ENCODE results near the gene TTC9B. TPM values are rescaled to one million over a fixed set of nuclear protein-coding genes. Genes with fewer than 3 reads are reported as not detected.

TTC9B gene
- total and polyA plus RNA-seq, 4 donors = 0.14 TPM; not detected in 3

- no peak overlapping the region for H3K9ac ChIP-seq (ENCODE audit: low read depth in 1 of 2, low read length in 2 of 2)
- 88% methylated on average over 5 of the region's 5 CpGs for WGBS
- H3K36me3 ChIP-seq (ENCODE audit: control insufficient read depth in 4 of 4, insufficient read depth in 3 of 4, low read depth in 1 of 4, low read length in 3 of 4) = no peaks in the 10 kb centered on the region
- no peak overlapping the region for H3K4me3 ChIP-seq (ENCODE audit: low read depth in 1 of 3, low read length in 3 of 3)
- H3K27me3 ChIP-seq (ENCODE audit: control insufficient read depth in 4 of 4, insufficient read depth in 4 of 4, low read length in 3 of 4) = peaks cover 0 to 3% (median 0%) of the 10 kb centered on the region in 4 donors
- H3K27ac ChIP-seq (ENCODE audit: low read depth in 1 of 2, low read length in 2 of 2) = no peak overlapping the region
- no peaks in the 10 kb centered on the region for H3K9me3 ChIP-seq (ENCODE audit: control insufficient read depth in 4 of 4, low read length in 3 of 4)
- TF ChIP-seq EGR1 (IDR thresholded peaks at IDR 0.05; ENCODE audit: low read depth in 2 of 2) (no peak), HNF4G (IDR thresholded peaks at IDR 0.05) (no peak), RAD21 (IDR thresholded peaks at IDR 0.05) (no peak), CTCF (IDR thresholded peaks at IDR 0.05; ENCODE audit: low read depth, low read length, missing input control) (no peak), REST (IDR thresholded peaks at IDR 0.05) (no peak), MAX (IDR thresholded peaks at IDR 0.05) (no peak), SP1 (IDR thresholded peaks at IDR 0.05) (no peak), YY1 (IDR thresholded peaks at IDR 0.05) (no peak), ZBTB33 (IDR thresholded peaks at IDR 0.05) (no peak), NR2F2 (IDR thresholded peaks at IDR 0.05) (no peak), HNF4A (conservative IDR thresholded peaks at IDR 0.05) (no peak), TAF1 (conservative IDR thresholded peaks at IDR 0.05) (no peak), RXRA (IDR thresholded peaks at IDR 0.05) (no peak), GABPA (IDR thresholded peaks at IDR 0.05 in 1 of 2, conservative IDR thresholded peaks at IDR 0.05 in 1 of 2) (no peak)
- DNase-seq (ENCODE audit: low spot score) = no peak
- no peaks in the 10 kb centered on the region for H3K4me1 ChIP-seq (ENCODE audit: control insufficient read depth in 4 of 4, insufficient read depth in 4 of 4, low read length in 3 of 4)
Observed at GRCh38 chr19:40177286-40178070, 40.7 kb downstream of the TTC9B start.

- Histone ChIP-seq H3K36me3 (ENCODE audit: control insufficient read depth in 4 of 4, insufficient read depth in 3 of 4, low read depth in 1 of 4, low read length in 3 of 4) (no peaks in the 10 kb centered on the region), H3K9me3 (ENCODE audit: control insufficient read depth in 4 of 4, low read length in 3 of 4) (no peaks in the 10 kb centered on the region), H3K9ac (ENCODE audit: low read depth in 1 of 2, low read length in 2 of 2) (no peak overlapping the region), H3K27me3 (ENCODE audit: control insufficient read depth in 4 of 4, insufficient read depth in 4 of 4, low read length in 3 of 4) (peaks cover 0 to 3% (median 0%) of the 10 kb centered on the region in 4 donors), H3K4me3 (ENCODE audit: low read depth in 1 of 3, low read length in 3 of 3) (no peak overlapping the region), H3K27ac (ENCODE audit: low read depth in 1 of 2, low read length in 2 of 2) (no peak overlapping the region), H3K4me1 (ENCODE audit: control insufficient read depth in 4 of 4, insufficient read depth in 4 of 4, low read length in 3 of 4) (no peaks in the 10 kb centered on the region)
- 78% methylated on average over 5 of the region's 5 CpGs for WGBS
- no peak for TF ChIP-seq HNF4G (IDR thresholded peaks at IDR 0.05)
- no peak for TF ChIP-seq RXRA (IDR thresholded peaks at IDR 0.05)
- no peak for TF ChIP-seq CTCF (IDR thresholded peaks at IDR 0.05; ENCODE audit: low read depth, low read length, missing input control)
- TF ChIP-seq ZBTB33 (IDR thresholded peaks at IDR 0.05) = no peak
- no peak for TF ChIP-seq FOXA1 (IDR thresholded peaks at IDR 0.05)
- DNase-seq (ENCODE audit: low spot score) = no peak
Observed at GRCh38 chr19:40175820-40176219, 42.4 kb downstream of the TTC9B start.

All from liver (tissue), 9 donors.